OCI-LY7 (cell line): ENCODE results near the gene FAM241B. TPM values are rescaled to one million over a fixed set of nuclear protein-coding genes. Genes with fewer than 3 reads are reported as not detected.

Source experiments
- BruUV-seq: library from RNA; stranded (reverse); fragments of 400-500 nt; replicated peaks from 2 replicates; lab custom pipeline; 2021; lab: Mats Ljungman, UMichigan
- CTCF ChIA-PET: fragments of 300-600 bp; sonication (Branson Sonifier 250); formaldehyde crosslinking; loops from one replicate; lab custom pipeline; 2022; ENCODE audit warnings: antibody characterized with exemption; ENCODE audit not compliant: unreplicated experiment; lab: Charles Lee
- POLR2A ChIA-PET: fragments of 300-600 bp; sonication (Branson Sonifier 250); formaldehyde crosslinking; loops from one replicate; lab custom pipeline; 2022; ENCODE audit warnings: antibody characterized with exemption; lab: Charles Lee
- DNase-seq: peaks from one replicate; pipeline ENCODE4 v3.0.0-alpha.2; 2015; ENCODE audit warnings: low spot score
- H2AFZ ChIP-seq: fragments of 200-600 bp; sonication (generic), shearing (Covaris generic); 2 replicates; pipeline ENCODE4 v1.6.1; 2014; ENCODE audit warnings: mild to moderate bottlenecking, antibody characterized with exemption, low read length, moderate library complexity
- H3K27ac ChIP-seq: fragments of 200-600 bp; sonication (generic); 2 replicates; pipeline ENCODE4 v1.5.1; 2014; ENCODE audit warnings: mixed run types, low read depth, mild to moderate bottlenecking, moderate library complexity, low read length, inconsistent platforms; ENCODE audit not compliant: poor library complexity, severe bottlenecking
- H3K36me3 ChIP-seq: fragments of 200-600 bp; sonication (generic); 2 replicates; pipeline ENCODE4 v1.6.1; 2014; ENCODE audit warnings: mild to moderate bottlenecking, antibody characterized with exemption, low read length, moderate library complexity, mixed read lengths; ENCODE audit not compliant: insufficient read depth
- H3K4me1 ChIP-seq: fragments of 200-600 bp; sonication (generic); 2 replicates; pipeline ENCODE4 v1.5.1; 2014; ENCODE audit warnings: mild to moderate bottlenecking, low read length; ENCODE audit not compliant: insufficient read depth, poor library complexity, severe bottlenecking
- H3K4me2 ChIP-seq: fragments of 200-600 bp; sonication (generic); 2 replicates; pipeline ENCODE4 v1.6.1; 2014; ENCODE audit warnings: mild to moderate bottlenecking, low read length
- H3K4me3 ChIP-seq: fragments of 200-600 bp; sonication (generic); 2 replicates; pipeline ENCODE4 v1.5.1; 2014; ENCODE audit warnings: mild to moderate bottlenecking, low read depth, low read length; ENCODE audit not compliant: poor library complexity, severe bottlenecking
- H3K79me2 ChIP-seq: fragments of 200-600 bp; sonication (generic); 2 replicates; pipeline ENCODE4 v1.6.1; 2016; ENCODE audit warnings: low read depth, mild to moderate bottlenecking, low read length, moderate library complexity, mixed read lengths; ENCODE audit not compliant: insufficient read depth
- H3K9me2 ChIP-seq: fragments of 200-600 bp; sonication (generic); 2 replicates; pipeline ENCODE4 v1.6.1; 2016; ENCODE audit warnings: mild to moderate bottlenecking, low read length, mixed read lengths; ENCODE audit not compliant: insufficient read depth
- H3K9me3 ChIP-seq: fragments of 200-600 bp; sonication (generic); 2 replicates; pipeline ENCODE4 v1.6.1; 2014; ENCODE audit warnings: mild to moderate bottlenecking, mixed run types, low read length, mixed read lengths
- H4K20me1 ChIP-seq: fragments of 200-600 bp; sonication (generic); 2 replicates; pipeline ENCODE4 v1.6.1; 2014; ENCODE audit warnings: mild to moderate bottlenecking, antibody characterized with exemption, low read length, moderate library complexity, mixed read lengths; ENCODE audit not compliant: insufficient read depth
- CTCF ChIP-seq: fragments of 200-600 bp; sonication (generic); conservative IDR thresholded peaks from 2 replicates; pipeline ENCODE4 v1.5.1; 2014; ENCODE audit warnings: mild to moderate bottlenecking, antibody characterized with exemption, low read length, moderate library complexity, mixed read lengths
- EZH2phosphoT487 ChIP-seq: fragments of 200-600 bp; sonication (generic); IDR thresholded peaks from 2 replicates; pipeline ENCODE4 v1.6.1; 2018; ENCODE audit warnings: low read depth, borderline replicate concordance, mild to moderate bottlenecking, mixed run types, antibody characterized with exemption, low read length, moderate library complexity, mixed read lengths
- intact Hi-C: fragments of 100-400 bp; cut with micrococcal nuclease; formaldehyde crosslinking; loops from one replicate; pipeline ENCODE4 v1.10.0; 2022; ENCODE audit not compliant: unreplicated experiment
- total RNA-seq, 2 experiments: library from RNA; depleted of rRNA in 1 of 2; stranded (reverse); fragments of >200 nt in 1 of 2; shearing (Covaris generic) in 1 of 2; gene quantifications; 2 replicates each; pipeline ENCODE4 v1.2.3, GENCODE V29; 2014 to 2022

The FAM241B gene
- total RNA-seq, 2 experiments from 2014 or later, result not detected

- Histone ChIP-seq H3K27ac (no peak overlapping the region), H3K79me2 (no peaks in the 10 kb centered on the region), H3K9me3 (no peaks in the 10 kb centered on the region), H3K36me3 (no peaks in the 10 kb centered on the region), H3K4me2 (no peak overlapping the region), H3K9me2 (no peaks in the 10 kb centered on the region), H4K20me1 (no peaks in the 10 kb centered on the region), H3K4me3 (no peak overlapping the region), H3K4me1 (no peaks in the 10 kb centered on the region), H2AFZ (no peak overlapping the region)
- DNase-seq, result no peak
- intact Hi-C loops, result loop anchor here (2.0 to 10.0 kb wide), 2 partner anchors 155 to 309 kb away; partner anchors contain the start of gene COL13A1
- ChIA-PET POLR2A (interaction anchor here (0.6 kb wide), 2 partner anchors 124 to 1964 kb away, joined by 3 to 6 read pairs; no protein-coding TSS in a partner anchor), CTCF (interaction anchor here (1.0 kb wide), 1 partner anchor 14 kb away, joined by 4 read pairs; no protein-coding TSS in a partner anchor)
- no TSS peak for BruUV-seq
- TF ChIP-seq EZH2phosphoT487 (no peak), CTCF (no peak)
Observed at GRCh38 chr10:69645296-69646184, 15.5 kb downstream of the FAM241B start.

DNA sequence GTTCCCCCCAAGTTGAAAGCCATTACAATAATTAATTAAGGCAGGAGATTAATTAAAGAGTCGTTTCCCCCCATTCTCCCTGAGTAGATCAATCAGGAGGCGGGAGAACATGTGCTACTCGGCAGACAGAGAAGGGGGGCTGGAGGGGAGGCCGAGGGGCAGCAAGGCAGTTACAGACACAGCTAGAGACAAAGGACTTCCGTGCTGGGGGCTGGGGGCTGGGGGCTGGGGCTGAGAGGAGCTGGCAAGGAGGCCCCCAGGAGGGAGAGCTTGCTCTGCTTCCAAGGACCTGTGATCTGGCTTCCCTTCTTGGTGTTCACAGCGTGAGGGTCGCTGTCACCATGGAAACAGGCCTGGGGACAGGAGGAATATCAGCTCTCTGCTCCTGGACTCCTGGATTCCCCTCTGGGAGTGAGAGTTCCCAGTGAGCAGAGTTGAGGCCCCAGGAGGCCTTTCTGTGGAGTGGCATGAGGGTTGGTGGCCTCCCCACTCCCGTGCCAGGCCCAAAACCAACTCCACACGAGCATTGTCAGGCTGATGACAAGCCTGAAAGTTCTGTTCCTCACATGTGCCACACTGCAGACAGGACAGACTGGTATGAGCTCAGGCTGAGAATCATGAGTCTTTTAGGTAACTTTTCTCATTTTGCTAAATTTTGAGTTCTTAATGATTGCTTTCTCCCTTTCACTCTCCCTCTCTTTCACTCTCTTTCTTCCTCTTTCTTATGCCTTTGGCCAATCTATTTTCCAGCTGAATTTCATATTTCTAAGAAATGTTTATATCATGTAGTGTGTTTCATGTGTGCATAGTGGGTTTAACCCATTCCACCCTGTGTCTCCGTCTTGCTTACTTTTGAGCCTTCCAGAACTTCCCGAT is 16.4 kb downstream of the FAM241B start:
- BruUV-seq, result no TSS peak
- H3K79me2 ChIP-seq, result no peaks in the 10 kb centered on the region
- no peaks in the 10 kb centered on the region for H3K4me1 ChIP-seq
- intact Hi-C loops, result loop anchor here (10.0 kb wide), 1 partner anchor 308 kb away; no protein-coding TSS in a partner anchor
- no peak for DNase-seq
- ChIA-PET POLR2A (interaction anchor here (0.6 kb wide), 2 partner anchors 123 to 1963 kb away, joined by 3 to 6 read pairs; no protein-coding TSS in a partner anchor), CTCF (interaction anchor here (1.0 kb wide), 1 partner anchor 13 kb away, joined by 4 read pairs; no protein-coding TSS in a partner anchor)
- TF ChIP-seq EZH2phosphoT487 (no peak), CTCF (no peak)
- H3K27ac ChIP-seq, result no peak overlapping the region
- H3K4me2 ChIP-seq, result no peak overlapping the region
- H3K36me3 ChIP-seq, result no peaks in the 10 kb centered on the region
- no peaks in the 10 kb centered on the region for H3K9me3 ChIP-seq
- H3K9me2 ChIP-seq, result no peaks in the 10 kb centered on the region
- H3K4me3 ChIP-seq, result no peak overlapping the region
- no peak overlapping the region for H2AFZ ChIP-seq
- H4K20me1 ChIP-seq, result no peaks in the 10 kb centered on the region
